Stimulated activated effector memory CD8-positive, alpha-beta T cell treated with anti-CD3 and anti-CD28 coated beads, Interleukin-12 subunit alpha, Interleukin-12 subunit beta, amount 100 ng/mL, for 72 hours (primary cell): ENCODE measurements around the gene FBXO3.
A peak's percentile ranks its signal among the peaks of the same experiment; 100 is the strongest.

Source experiments
- ATAC-seq: fragments of 150-1000 bp; cut with Tn5 transposase; 2 replicates; pipeline ENCODE4 v1.10.0; 2021
- DNase-seq, 2 donors: peaks; one replicate each; pipeline ENCODE4 v3.0.0; 2021 to 2022; ENCODE audit warnings: low spot score in 2 of 2
- H3K27ac Mint-ChIP-seq: one replicate; pipeline ENCODE4 v1.8.0; 2022; ENCODE audit warnings: mild to moderate bottlenecking, mixed read lengths
- H3K36me3 Mint-ChIP-seq: one replicate; pipeline ENCODE4 v1.8.0; 2022; ENCODE audit warnings: mild to moderate bottlenecking, mixed read lengths
- H3K4me1 Mint-ChIP-seq: one replicate; pipeline ENCODE4 v1.8.0; 2022; ENCODE audit warnings: mixed read lengths
- H3K4me3 Mint-ChIP-seq: one replicate; pipeline ENCODE4 v1.8.0; 2022; ENCODE audit warnings: mild to moderate bottlenecking, mixed read lengths
- H3K9me3 Mint-ChIP-seq: one replicate; pipeline ENCODE4 v1.8.0; 2022; ENCODE audit warnings: mixed read lengths

FBXO3 gene

GRCh38 chr11:33704240-33705002 lies 69.9 kb downstream of the FBXO3 start:
- H3K9me3 Mint-ChIP-seq, result no peaks in the 10 kb centered on the region
- H3K4me3 Mint-ChIP-seq, result no peak overlapping the region
- DNase-seq (no peak), ATAC-seq (no peak)
- peaks cover 5% of the 10 kb centered on the region for H3K36me3 Mint-ChIP-seq
- H3K27ac Mint-ChIP-seq, result no peak overlapping the region
- peaks cover 16% of the 10 kb centered on the region for H3K4me1 Mint-ChIP-seq

GRCh38 chr11:33703788-33704187 lies 70.5 kb downstream of the FBXO3 start:
- no peak overlapping the region for H3K4me3 Mint-ChIP-seq
- no peak for DNase-seq
- H3K36me3 Mint-ChIP-seq, result peaks cover 5% of the 10 kb centered on the region
- H3K9me3 Mint-ChIP-seq, result no peaks in the 10 kb centered on the region
- H3K27ac Mint-ChIP-seq, result no peak overlapping the region
- H3K4me1 Mint-ChIP-seq, result peaks cover 16% of the 10 kb centered on the region
- ATAC-seq, result no peak

- H3K4me3 Mint-ChIP-seq, result no peak overlapping the region
- ATAC-seq (no peak), DNase-seq (no peak)
- peaks cover 16% of the 10 kb centered on the region for H3K4me1 Mint-ChIP-seq
- peaks cover 5% of the 10 kb centered on the region for H3K36me3 Mint-ChIP-seq
- no peak overlapping the region for H3K27ac Mint-ChIP-seq
- H3K9me3 Mint-ChIP-seq, result no peaks in the 10 kb centered on the region
Measured at GRCh38 chr11:33703234-33703633, 71.1 kb downstream of the FBXO3 start.

GRCh38 chr11:33701302-33702230 lies 72.8 kb downstream of the FBXO3 start:
- H3K4me3 Mint-ChIP-seq, result peak overlapping the region; percentile 76
- peaks cover 16% of the 10 kb centered on the region for H3K4me1 Mint-ChIP-seq
- DNase-seq, result no peak
- H3K36me3 Mint-ChIP-seq, result peaks cover 5% of the 10 kb centered on the region
- H3K27ac Mint-ChIP-seq, result peak overlapping the region; percentile 48
- no peaks in the 10 kb centered on the region for H3K9me3 Mint-ChIP-seq
- ATAC-seq, result no peak

GRCh38 chr11:33700502-33701271 lies 73.6 kb downstream of the FBXO3 start, which contains the start of gene C11orf91:
TSS of gene C11orf91 (minus strand) at chr11:33700826. CDS start at chr11:33700740, 86 bp downstream.
- Mint-ChIP-seq H3K9me3 (no peaks in the 10 kb centered on the region), H3K36me3 (peaks cover 5% of the 10 kb centered on the region), H3K27ac (peak within 1 kb of the TSS; percentile 48), H3K4me3 (peak within 1 kb of the TSS; percentile 76), H3K4me1 (peaks cover 16% of the 10 kb centered on the region)
- ATAC-seq (peak; percentile 93), DNase-seq (peak; percentile 98)

GRCh38 chr11:33700063-33700501 lies 74.2 kb downstream of the FBXO3 start:
- no peaks in the 10 kb centered on the region for H3K9me3 Mint-ChIP-seq
- DNase-seq, result peak in 1 of 2 donors; percentile 54
- peaks cover 16% of the 10 kb centered on the region for H3K4me1 Mint-ChIP-seq
- H3K36me3 Mint-ChIP-seq, result peaks cover 5% of the 10 kb centered on the region
- no peak overlapping the region for H3K27ac Mint-ChIP-seq
- peak overlapping the region; percentile 76 for H3K4me3 Mint-ChIP-seq
- no peak for ATAC-seq

- DNase-seq (no peak), ATAC-seq (no peak)
- Mint-ChIP-seq H3K9me3 (no peaks in the 10 kb centered on the region), H3K4me3 (peak overlapping the region; percentile 76), H3K4me1 (peaks cover 16% of the 10 kb centered on the region), H3K36me3 (peaks cover 5% of the 10 kb centered on the region), H3K27ac (no peak overlapping the region)
Measured at GRCh38 chr11:33699515-33700062, 74.7 kb downstream of the FBXO3 start.

GRCh38 chr11:33698921-33699320 lies 75.4 kb downstream of the FBXO3 start:
- DNase-seq, result no peak
- H3K9me3 Mint-ChIP-seq, result no peaks in the 10 kb centered on the region
- H3K4me1 Mint-ChIP-seq, result peaks cover 16% of the 10 kb centered on the region
- ATAC-seq, result no peak
- no peak overlapping the region for H3K27ac Mint-ChIP-seq
- peaks cover 5% of the 10 kb centered on the region for H3K36me3 Mint-ChIP-seq
- no peak overlapping the region for H3K4me3 Mint-ChIP-seq

- Mint-ChIP-seq H3K9me3 (no peaks in the 10 kb centered on the region), H3K4me1 (peaks cover 16% of the 10 kb centered on the region), H3K36me3 (peaks cover 5% of the 10 kb centered on the region), H3K4me3 (no peak overlapping the region), H3K27ac (no peak overlapping the region)
- DNase-seq (no peak), ATAC-seq (no peak)
Measured at GRCh38 chr11:33697997-33698396, 76.3 kb downstream of the FBXO3 start.

- Mint-ChIP-seq H3K36me3 (peaks cover 5% of the 10 kb centered on the region), H3K27ac (no peak overlapping the region), H3K4me1 (peaks cover 16% of the 10 kb centered on the region), H3K4me3 (no peak overlapping the region), H3K9me3 (no peaks in the 10 kb centered on the region)
- DNase-seq, result no peak
- ATAC-seq, result no peak
Measured at GRCh38 chr11:33696931-33697638, 77.2 kb downstream of the FBXO3 start.

- DNase-seq (no peak), ATAC-seq (no peak)
- Mint-ChIP-seq H3K4me3 (no peak overlapping the region), H3K36me3 (peaks cover 5% of the 10 kb centered on the region), H3K27ac (no peak overlapping the region), H3K9me3 (no peaks in the 10 kb centered on the region), H3K4me1 (peaks cover 13% of the 10 kb centered on the region)
Measured at GRCh38 chr11:33696411-33696810, 77.9 kb downstream of the FBXO3 start.

GRCh38 chr11:33695051-33695566 lies 79.2 kb downstream of the FBXO3 start:
- peaks cover 12% of the 10 kb centered on the region for H3K4me1 Mint-ChIP-seq
- no peaks in the 10 kb centered on the region for H3K36me3 Mint-ChIP-seq
- no peak overlapping the region for H3K27ac Mint-ChIP-seq
- H3K9me3 Mint-ChIP-seq, result no peaks in the 10 kb centered on the region
- no peak overlapping the region for H3K4me3 Mint-ChIP-seq
- DNase-seq (no peak), ATAC-seq (no peak)

- peaks cover 6% of the 10 kb centered on the region for H3K4me1 Mint-ChIP-seq
- H3K36me3 Mint-ChIP-seq, result no peaks in the 10 kb centered on the region
- no peak for ATAC-seq
- H3K27ac Mint-ChIP-seq, result no peak overlapping the region
- H3K9me3 Mint-ChIP-seq, result no peaks in the 10 kb centered on the region
- DNase-seq, result no peak
- H3K4me3 Mint-ChIP-seq, result no peak overlapping the region
Measured at GRCh38 chr11:33694346-33695050, 79.8 kb downstream of the FBXO3 start.

- Mint-ChIP-seq H3K4me1 (peaks cover 5% of the 10 kb centered on the region), H3K27ac (no peak overlapping the region), H3K4me3 (no peak overlapping the region), H3K36me3 (no peaks in the 10 kb centered on the region), H3K9me3 (no peaks in the 10 kb centered on the region)
- no peak for ATAC-seq
- DNase-seq, result no peak
Measured at GRCh38 chr11:33692541-33692940, 81.8 kb downstream of the FBXO3 start.
